G401.6 (cell line): ENCODE measurements around the gene C5orf15.

Source experiments
- FAIRE-seq: peaks from 2 replicates; lab custom pipeline; 2012; peaks lifted over from hg19 to GRCh38; lab: Jason Lieb, UNC

C5orf15 gene

DNA sequence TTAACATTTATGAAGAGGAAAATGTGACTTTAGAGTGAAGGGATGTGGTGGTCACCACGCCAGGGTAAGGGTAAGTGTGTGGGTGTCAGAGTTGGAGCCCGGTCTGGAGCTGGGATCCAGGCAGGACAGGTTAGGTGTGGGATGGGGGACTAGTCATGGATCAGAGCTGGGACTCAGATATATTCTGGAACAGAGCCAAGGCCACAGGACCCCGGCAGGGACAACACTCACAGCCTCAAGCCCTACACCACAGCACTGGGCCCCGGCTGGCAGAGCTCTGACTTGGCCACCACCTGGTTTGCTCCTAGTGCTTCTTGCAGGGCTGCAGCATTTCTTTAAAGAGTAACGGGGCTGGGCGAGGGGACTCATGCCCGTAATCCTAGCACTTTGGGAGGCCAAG, 47.4 kb downstream of the C5orf15 start:
- FAIRE-seq, result no peak

DNA sequence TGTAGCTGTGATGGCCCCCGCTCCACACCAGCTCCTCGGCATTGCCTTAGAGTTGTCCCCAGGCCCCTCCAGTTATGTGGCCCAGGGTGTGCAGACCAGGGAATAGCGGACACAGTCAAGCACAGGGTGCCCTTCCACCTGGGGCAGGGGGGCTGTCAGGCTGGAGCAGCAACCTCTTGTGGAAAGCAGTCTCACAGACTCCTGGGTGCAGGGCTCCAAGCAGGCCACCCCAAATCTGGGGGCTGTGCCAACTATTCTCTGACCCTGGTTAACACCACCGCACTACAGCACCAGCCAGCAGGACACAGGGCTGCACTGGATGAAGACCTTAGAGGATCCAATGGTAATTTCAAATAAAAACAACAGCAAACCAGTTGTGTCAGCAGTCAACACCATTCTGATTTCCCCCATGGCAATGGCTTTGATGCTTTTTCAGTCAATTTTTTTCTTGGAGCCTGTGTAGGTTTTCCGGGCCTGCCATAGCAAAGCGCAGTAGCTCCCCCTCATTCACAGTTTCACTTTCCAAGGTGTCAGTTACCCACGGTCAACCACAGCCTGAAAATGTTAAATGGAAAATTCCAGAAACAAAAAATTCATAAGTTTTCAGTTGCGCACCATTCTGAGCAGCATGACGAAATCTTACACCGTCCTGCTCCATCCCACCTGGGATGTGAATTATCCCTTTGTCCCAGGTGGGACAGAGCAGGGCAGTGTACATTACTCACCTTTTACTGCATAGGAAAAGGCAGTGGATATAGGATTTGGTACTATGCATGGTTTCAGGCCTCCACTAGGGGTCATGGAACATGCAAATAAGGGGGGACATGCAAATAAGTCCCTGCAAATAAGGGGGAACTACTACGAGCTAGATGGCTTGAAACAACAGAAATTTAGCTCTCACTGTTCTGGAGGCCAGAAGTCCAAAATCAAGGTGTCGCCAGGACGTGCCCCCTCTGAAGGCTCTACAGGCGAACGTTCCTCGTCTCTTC, 49.0 kb downstream of the C5orf15 start:
- FAIRE-seq, result no peak

DNA sequence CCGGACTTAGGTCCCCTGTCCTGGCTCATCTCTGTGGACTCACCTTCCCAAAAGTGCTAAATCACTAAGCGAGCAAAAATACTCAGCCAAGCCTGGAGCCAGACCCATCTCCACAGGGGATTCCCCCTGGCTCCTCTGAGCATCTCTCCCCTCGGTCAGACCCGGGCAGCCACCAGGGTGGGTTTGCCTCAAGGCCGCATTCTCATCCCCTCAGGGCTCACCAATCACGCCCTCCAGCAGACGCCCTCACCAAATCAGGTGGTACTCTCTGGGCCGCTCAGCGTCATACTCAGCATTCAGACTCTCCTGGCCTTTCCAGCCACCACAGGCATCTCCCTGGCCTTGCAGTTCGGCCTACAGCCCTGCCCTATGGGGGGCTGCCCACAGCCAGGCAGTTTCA, 49.7 kb downstream of the C5orf15 start:
- no peak for FAIRE-seq

DNA sequence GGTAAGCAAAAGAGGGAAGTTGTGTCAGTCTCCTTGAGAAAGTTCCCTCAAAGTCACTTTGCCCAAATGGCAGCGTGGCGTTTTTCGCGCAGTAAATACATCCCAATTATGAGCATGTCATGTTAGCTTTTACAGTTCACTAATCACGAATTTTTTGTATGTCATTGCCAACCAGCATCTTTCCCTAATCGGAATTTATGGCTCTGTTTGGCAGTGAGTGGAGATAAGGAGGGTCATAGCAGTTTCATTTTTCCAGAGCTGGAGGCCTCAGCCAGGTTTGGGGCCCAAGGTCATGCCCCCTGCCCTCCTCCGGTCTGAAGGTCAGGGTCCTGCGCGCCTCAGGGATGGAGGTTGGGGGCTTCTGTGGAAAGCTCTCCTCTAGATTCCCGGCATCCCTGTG, 50.1 kb downstream of the C5orf15 start:
- no peak for FAIRE-seq

DNA sequence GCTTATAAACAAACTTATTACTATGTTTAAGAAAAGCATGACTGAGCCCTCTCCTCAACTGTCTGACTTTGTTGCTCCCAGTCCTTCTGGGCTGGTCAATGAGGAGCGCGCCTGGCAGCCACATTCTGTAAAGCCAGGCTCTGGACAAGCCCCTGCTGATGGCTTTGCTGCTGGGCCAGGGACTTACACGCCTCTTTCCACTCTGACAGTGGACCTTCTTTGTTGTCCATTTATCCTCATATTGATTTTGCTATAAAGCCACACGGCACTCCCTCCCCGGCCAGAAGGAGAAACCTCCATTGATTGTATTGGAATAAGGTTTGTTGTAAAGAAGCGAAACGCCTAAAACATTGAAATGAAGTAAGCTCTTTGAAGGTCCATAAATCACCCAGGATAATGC, 50.6 kb downstream of the C5orf15 start:
- FAIRE-seq, result no peak

DNA sequence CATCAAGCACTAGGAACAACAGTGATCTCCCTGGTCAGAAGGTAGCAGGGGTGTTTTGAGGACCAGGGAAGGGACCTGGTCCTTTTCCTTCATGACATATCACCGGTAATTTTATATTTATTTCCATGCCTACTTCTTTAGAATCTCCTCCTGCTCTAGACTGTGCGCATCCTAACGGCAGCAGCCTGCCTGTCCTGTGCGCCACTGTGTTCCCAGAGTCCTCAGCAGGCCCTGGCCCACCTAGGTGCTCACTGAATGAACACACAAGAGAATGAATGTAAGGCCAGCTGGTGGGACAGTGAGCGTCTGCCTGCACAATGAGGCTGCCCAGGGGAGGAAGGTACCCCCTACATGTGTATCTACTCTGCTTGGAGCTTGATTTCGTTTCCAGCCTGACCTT, 51.5 kb downstream of the C5orf15 start:
- no peak for FAIRE-seq

DNA sequence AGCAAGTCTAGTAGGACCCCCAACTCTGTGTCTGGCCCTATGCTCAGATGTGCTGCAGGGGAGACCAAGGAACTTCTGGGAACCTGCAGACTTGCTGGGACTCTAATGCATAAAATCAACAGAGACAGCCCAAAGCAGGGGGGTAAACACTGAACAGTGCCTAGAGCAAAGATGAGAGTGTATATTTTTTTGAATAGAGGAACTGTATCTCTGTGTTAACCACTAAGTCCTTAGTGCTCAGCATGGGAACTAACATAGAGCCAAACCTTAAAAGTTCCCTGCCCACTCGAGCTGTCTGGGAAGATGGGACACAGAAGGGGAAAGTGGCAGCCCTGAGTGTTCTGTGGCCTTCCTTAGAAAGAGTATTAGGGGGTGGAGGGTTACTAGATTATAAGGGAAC, 51.9 kb downstream of the C5orf15 start:
- no peak for FAIRE-seq

DNA sequence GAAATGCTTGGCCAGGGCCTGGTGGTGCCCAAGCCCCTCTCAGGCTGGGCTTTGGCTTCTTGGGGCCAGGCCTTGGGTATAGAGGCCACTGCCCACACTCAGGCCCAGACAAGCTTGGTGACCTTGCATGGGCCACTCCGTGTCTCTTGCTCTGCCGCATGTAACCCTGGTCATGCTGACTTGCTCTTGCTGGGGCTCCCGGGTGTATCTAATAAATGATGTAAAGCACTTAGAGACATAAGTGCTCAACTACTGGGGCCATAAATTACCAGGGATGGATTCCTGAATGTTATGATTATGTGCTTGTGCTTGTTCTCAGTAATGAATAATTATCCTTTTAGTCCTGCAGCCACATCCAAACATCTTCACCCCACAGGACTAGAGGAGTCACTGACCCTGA, 54.0 kb downstream of the C5orf15 start:
- no peak for FAIRE-seq

DNA sequence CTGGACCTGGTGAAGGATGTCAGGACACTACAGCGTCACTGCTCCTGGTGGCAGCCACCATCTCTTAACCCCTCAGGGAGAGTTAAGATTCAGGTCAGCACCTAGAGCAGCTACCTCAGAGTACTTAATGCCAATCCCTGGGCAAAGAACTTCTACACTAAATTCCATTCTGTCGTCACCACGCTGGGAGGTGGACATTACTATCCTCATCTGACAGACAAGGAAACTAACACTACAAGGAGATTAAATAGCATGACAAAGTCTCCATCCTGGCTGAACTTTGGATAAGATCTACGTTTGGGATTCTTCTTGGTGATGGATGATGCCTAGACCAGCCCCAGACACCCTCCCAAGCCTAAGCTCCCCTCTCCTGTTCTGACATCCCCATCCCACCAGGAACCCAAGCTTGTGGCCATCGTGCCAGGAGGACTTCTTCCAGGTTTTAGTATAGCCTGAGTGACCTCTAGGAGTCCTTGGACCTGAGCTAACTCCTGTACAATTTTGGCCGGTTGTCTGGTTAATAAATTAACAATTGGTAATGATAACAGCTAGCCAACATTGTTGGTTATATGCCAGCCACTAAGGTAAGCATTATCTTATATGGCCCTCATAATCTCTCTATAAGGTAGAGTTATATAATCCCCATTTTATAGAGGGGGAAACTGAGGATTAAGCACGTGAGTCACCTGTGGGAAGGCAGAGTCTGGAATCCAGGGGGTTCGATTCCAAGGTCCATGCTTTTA, 54.8 kb downstream of the C5orf15 start:
- no peak for FAIRE-seq

DNA sequence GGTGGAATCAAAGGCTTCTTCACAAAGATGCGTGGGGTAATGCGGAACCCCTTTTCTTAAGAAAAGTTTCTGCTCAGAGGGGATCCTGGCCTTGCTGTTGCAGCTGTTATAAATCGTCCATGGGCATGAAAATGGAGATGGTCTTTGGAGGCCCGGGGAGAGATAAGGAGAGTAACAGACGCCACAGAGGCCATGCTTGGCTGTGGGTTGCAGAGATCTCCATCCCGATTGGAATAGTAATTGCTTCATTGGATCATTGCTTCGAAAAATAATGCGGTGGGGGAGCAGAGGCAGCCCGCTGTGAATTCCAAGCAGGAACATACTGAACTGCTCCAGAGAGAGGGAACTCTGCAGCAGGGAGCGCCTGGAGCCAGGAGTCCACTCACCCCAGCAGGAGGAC, 55.5 kb downstream of the C5orf15 start:
- no peak for FAIRE-seq

DNA sequence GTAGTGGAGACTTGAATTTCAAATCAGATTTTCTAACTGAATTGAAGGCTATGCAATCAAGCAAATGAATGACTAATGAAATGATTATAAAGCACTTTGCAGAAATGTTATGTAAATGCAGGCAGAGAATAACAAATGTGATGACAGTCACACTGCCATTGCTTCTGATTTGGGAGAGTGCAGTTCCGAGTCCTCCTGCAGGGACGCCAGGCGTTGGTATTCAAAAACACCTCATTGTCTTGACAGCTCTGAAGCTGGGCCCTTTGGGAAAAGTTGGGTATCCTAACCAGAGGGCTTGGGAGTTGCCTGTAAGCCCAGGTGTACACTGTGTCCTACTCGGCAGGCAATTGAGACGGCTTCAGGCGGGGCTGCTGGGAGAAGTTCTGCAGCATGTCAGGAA, 57.9 kb downstream of the C5orf15 start:
- FAIRE-seq, result no peak

DNA sequence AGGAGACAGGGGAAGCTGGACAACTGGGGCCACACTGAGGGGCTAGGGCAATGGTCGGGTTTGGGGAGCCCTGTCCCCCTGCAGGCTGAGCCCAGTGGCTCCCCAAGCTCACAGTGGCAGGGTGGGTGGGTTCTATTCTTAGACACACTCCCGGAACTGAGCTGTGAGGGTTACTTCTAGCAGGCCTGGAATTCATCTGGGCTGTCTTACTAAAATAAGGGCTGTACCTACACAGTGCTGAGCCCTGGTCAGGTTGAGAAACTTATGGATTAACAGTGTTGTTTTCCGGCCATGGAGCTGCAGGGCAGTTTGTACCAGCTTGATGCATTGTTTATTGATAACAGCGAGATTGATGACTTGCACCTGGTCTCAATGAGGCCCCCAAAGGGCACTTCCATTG, 58.8 kb downstream of the C5orf15 start:
- no peak for FAIRE-seq

DNA sequence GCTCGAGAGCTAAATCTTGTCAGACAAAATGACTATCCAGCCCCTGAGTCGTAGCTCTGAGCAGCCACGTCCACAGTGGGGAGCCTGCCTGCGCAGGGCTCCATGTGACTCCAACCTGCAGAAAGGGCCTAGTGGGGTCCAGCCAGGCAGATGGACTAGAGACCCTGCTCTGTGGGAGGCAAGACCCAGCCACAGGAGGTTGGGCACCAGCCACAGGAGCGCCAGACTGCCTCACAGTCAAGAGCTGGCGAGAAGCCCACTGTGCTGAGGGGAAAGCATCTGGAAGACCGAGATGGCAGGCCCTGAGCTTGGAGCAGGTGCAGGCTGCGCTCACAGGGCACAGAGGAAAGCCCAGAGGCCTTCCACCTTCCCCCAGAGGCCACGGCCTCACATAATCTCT, 61.4 kb downstream of the C5orf15 start:
- FAIRE-seq, result no peak

DNA sequence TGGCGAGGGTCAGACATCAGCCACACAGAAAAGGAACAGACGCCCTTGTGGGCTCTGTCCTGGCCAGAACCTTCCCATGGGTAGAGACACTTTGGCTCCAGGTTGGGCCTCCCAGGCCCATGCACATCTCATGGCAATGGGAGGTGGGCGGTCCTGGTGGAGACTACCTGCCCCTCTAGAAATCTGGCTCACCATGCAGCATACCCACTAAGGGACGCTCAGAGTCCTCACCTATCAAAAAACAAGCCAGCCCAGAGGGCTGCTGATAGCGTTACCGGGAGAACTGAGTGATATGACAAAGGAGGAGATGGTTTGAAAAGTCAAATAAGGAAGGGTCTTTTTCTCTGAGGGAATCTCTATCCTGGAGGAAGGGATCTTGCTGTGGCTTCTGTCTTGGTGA, 62.1 kb downstream of the C5orf15 start:
- FAIRE-seq, result no peak
